CD4-positive, alpha-beta T cell treated with Interleukin-6 at 100 ng/mL for 8 hours (primary cell): ENCODE results near the gene LMAN1L.

ENCODE experiments used
- DNase-seq: peaks from one replicate; pipeline ENCODE4 v3.0.0-alpha.2; 2020; ENCODE audit warnings: mixed read lengths, low spot score

LMAN1L gene

GRCh38 chr15:74838137-74838516 lies 25.5 kb downstream of the LMAN1L start:
- DNase-seq, result no peak

- no peak for DNase-seq
Measured at GRCh38 chr15:74838746-74839525, 26.3 kb downstream of the LMAN1L start.

GRCh38 chr15:74839526-74840395 lies 27.1 kb downstream of the LMAN1L start:
- no peak for DNase-seq

- DNase-seq, result no peak
Measured at GRCh38 chr15:74840851-74841775, 28.5 kb downstream of the LMAN1L start.

- DNase-seq, result no peak
Measured at GRCh38 chr15:74841891-74842373, 29.3 kb downstream of the LMAN1L start.

- peak; percentile 91 for DNase-seq
Measured at GRCh38 chr15:74842581-74843444, 30.2 kb downstream of the LMAN1L start, which contains the start of gene ULK3. Gene ULK3 (minus strand): TSS chr15:74843156. CDS start chr15:74843105, 51 bp downstream.

GRCh38 chr15:74843445-74843828 lies 30.8 kb downstream of the LMAN1L start:
- no peak for DNase-seq

GRCh38 chr15:74843891-74844299 lies 31.3 kb downstream of the LMAN1L start:
- no peak for DNase-seq

- no peak for DNase-seq
Measured at GRCh38 chr15:74844319-74845207, 31.9 kb downstream of the LMAN1L start.

- DNase-seq, result peak; percentile 74
Measured at GRCh38 chr15:74845208-74845568, 32.6 kb downstream of the LMAN1L start.

- peak; percentile 35 for DNase-seq
Measured at GRCh38 chr15:74845581-74845980, 32.9 kb downstream of the LMAN1L start.

GRCh38 chr15:74847432-74847831 lies 34.8 kb downstream of the LMAN1L start:
- DNase-seq, result no peak

GRCh38 chr15:74850393-74850792 lies 37.8 kb downstream of the LMAN1L start:
- DNase-seq, result no peak

- DNase-seq, result no peak
Measured at GRCh38 chr15:74851960-74852359, 39.3 kb downstream of the LMAN1L start.

- no peak for DNase-seq
Measured at GRCh38 chr15:74854453-74855022, 41.9 kb downstream of the LMAN1L start.

- DNase-seq, result no peak
Measured at GRCh38 chr15:74855857-74856256, 43.2 kb downstream of the LMAN1L start.

- DNase-seq, result no peak
Measured at GRCh38 chr15:74856537-74856936, 43.9 kb downstream of the LMAN1L start.

- no peak for DNase-seq
Measured at GRCh38 chr15:74857082-74857655, 44.5 kb downstream of the LMAN1L start.
